Measurements from ENCODE around the gene TSC2.

TSC2 gene

GRCh38 chr16:2083876-2084780, 36.3 kb downstream of the TSC2 start:
- H3K4me3 ChIP-seq (ENCODE audit: low read depth, low read length), result no peak overlapping the region
- no peak for TF ChIP-seq CTCF (IDR thresholded peaks at IDR 0.05; ENCODE audit: low read depth, low read length, missing control alignments)
- DNase-seq (ENCODE audit: low read depth), result no peak

- H3K4me3 ChIP-seq (ENCODE audit: low read depth, low read length), result no peak overlapping the region
- no peak for DNase-seq (ENCODE audit: low read depth)
- no peak for TF ChIP-seq CTCF (IDR thresholded peaks at IDR 0.05; ENCODE audit: low read depth, low read length, missing control alignments)
These were observed 37.3 kb downstream of the TSC2 start for GRCh38 chr16:2084895-2085625.

GRCh38 chr16:2085669-2086068, 37.9 kb downstream of the TSC2 start:
- DNase-seq (ENCODE audit: low read depth), result no peak
- TF ChIP-seq CTCF (IDR thresholded peaks at IDR 0.05; ENCODE audit: low read depth, low read length, missing control alignments), result no peak
- no peak overlapping the region for H3K4me3 ChIP-seq (ENCODE audit: low read depth, low read length)

- no peak overlapping the region for H3K4me3 ChIP-seq (ENCODE audit: low read depth, low read length)
- no peak for DNase-seq (ENCODE audit: low read depth)
- no peak for TF ChIP-seq CTCF (IDR thresholded peaks at IDR 0.05; ENCODE audit: low read depth, low read length, missing control alignments)
These were observed 38.4 kb downstream of the TSC2 start for GRCh38 chr16:2086106-2086742.

GRCh38 chr16:2086812-2087747, 39.3 kb downstream of the TSC2 start:
- TF ChIP-seq CTCF (IDR thresholded peaks at IDR 0.05; ENCODE audit: low read depth, low read length, missing control alignments), result no peak
- no peak overlapping the region for H3K4me3 ChIP-seq (ENCODE audit: low read depth, low read length)
- no peak for DNase-seq (ENCODE audit: low read depth)

Data from GM12864 (cell line).